ENCODE results near the gene VASH1.

Gene VASH1

GRCh38 chr14:76768671-76769500, 7.6 kb downstream of the VASH1 start:
- TF ChIP-seq EGR1 (IDR thresholded peaks at IDR 0.05) (no peak), NFIC (IDR thresholded peaks at IDR 0.05) (no peak), EP300 (IDR thresholded peaks at IDR 0.05; ENCODE audit: borderline replicate concordance) (no peak), TAF1 (IDR thresholded peaks at IDR 0.05; ENCODE audit: low read depth) (no peak), CREB1 (IDR thresholded peaks at IDR 0.05; ENCODE audit: low read depth) (no peak), TCF12 (IDR thresholded peaks at IDR 0.05; ENCODE audit: low read depth) (no peak), RAD21 (IDR thresholded peaks at IDR 0.05; ENCODE audit: low read depth) (no peak), FOXM1 (IDR thresholded peaks at IDR 0.05; ENCODE audit: borderline replicate concordance, low read depth) (no peak), TEAD4 (IDR thresholded peaks at IDR 0.05) (no peak), YY1 (IDR thresholded peaks at IDR 0.05; ENCODE audit: low read depth) (no peak)
- TF ChIP-seq, protein P1, sequence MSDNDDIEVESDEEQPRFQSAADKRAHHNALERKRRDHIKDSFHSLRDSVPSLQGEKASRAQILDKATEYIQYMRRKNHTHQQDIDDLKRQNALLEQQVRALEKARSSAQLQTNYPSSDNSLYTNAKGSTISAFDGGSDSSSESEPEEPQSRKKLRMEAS (IDR thresholded peaks at IDR 0.05) = no peak
- TF ChIP-seq, protein P2, sequence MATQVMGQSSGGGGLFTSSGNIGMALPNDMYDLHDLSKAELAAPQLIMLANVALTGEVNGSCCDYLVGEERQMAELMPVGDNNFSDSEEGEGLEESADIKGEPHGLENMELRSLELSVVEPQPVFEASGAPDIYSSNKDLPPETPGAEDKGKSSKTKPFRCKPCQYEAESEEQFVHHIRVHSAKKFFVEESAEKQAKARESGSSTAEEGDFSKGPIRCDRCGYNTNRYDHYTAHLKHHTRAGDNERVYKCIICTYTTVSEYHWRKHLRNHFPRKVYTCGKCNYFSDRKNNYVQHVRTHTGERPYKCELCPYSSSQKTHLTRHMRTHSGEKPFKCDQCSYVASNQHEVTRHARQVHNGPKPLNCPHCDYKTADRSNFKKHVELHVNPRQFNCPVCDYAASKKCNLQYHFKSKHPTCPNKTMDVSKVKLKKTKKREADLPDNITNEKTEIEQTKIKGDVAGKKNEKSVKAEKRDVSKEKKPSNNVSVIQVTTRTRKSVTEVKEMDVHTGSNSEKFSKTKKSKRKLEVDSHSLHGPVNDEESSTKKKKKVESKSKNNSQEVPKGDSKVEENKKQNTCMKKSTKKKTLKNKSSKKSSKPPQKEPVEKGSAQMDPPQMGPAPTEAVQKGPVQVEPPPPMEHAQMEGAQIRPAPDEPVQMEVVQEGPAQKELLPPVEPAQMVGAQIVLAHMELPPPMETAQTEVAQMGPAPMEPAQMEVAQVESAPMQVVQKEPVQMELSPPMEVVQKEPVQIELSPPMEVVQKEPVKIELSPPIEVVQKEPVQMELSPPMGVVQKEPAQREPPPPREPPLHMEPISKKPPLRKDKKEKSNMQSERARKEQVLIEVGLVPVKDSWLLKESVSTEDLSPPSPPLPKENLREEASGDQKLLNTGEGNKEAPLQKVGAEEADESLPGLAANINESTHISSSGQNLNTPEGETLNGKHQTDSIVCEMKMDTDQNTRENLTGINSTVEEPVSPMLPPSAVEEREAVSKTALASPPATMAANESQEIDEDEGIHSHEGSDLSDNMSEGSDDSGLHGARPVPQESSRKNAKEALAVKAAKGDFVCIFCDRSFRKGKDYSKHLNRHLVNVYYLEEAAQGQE (IDR thresholded peaks at IDR 0.05; ENCODE audit: low read depth) = no peak
- TF ChIP-seq, protein P3, sequence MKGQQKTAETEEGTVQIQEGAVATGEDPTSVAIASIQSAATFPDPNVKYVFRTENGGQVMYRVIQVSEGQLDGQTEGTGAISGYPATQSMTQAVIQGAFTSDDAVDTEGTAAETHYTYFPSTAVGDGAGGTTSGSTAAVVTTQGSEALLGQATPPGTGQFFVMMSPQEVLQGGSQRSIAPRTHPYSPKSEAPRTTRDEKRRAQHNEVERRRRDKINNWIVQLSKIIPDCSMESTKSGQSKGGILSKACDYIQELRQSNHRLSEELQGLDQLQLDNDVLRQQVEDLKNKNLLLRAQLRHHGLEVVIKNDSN (IDR thresholded peaks at IDR 0.05) = no peak

DNA sequence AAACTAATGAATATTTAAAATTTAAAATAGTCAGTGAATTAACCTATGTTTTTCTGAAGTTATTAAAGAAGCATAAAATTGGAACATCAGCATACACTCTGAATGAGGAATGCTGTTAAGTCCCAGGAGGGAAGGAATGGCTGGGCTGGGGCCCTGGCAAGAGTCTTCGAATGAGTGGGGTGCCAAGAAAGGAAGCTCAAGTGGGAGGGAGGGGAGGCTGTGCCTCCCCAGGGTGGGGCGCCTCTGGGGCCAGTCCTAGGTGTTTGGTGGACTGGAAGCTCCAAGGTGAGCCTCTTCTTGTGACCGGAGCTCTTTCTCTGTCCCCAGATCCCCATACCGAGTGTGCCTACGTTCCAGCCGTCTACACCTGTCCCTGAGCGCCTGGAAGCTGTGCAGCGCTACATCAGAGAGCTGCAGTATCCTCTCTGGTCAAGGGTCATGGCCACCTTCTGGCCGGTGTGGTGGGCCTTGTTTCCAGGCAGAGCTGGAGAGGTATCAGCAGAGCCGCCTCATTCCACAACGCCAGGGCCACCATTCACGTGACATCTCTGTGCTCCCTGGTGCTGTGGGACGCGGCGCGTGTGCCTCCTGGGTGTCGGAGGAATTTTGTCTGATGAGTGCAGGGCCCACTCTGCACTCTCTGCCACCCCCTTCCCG, 8.5 kb downstream of the VASH1 start:
- TF ChIP-seq ZBTB7A (IDR thresholded peaks at IDR 0.05; ENCODE audit: low read depth) = no peak
- TF ChIP-seq EGR1 (IDR thresholded peaks at IDR 0.05) = no peak
- TF ChIP-seq YY1 (IDR thresholded peaks at IDR 0.05; ENCODE audit: low read depth) = no peak
- no peak for TF ChIP-seq CREB1 (IDR thresholded peaks at IDR 0.05; ENCODE audit: low read depth)
- no peak for TF ChIP-seq RAD21 (IDR thresholded peaks at IDR 0.05; ENCODE audit: low read depth)
- TF ChIP-seq, protein P2 (IDR thresholded peaks at IDR 0.05; ENCODE audit: low read depth) = no peak
- TF ChIP-seq NFIC (IDR thresholded peaks at IDR 0.05) = no peak
- TF ChIP-seq TEAD4 (IDR thresholded peaks at IDR 0.05) = no peak
- TF ChIP-seq, protein P3 (IDR thresholded peaks at IDR 0.05) = no peak
- no peak for TF ChIP-seq TAF1 (IDR thresholded peaks at IDR 0.05; ENCODE audit: low read depth)
- no peak for TF ChIP-seq FOXM1 (IDR thresholded peaks at IDR 0.05; ENCODE audit: borderline replicate concordance, low read depth)
- no peak for TF ChIP-seq EP300 (IDR thresholded peaks at IDR 0.05; ENCODE audit: borderline replicate concordance)
- no peak for TF ChIP-seq CEBPB (IDR thresholded peaks at IDR 0.05)
- TF ChIP-seq TCF12 (IDR thresholded peaks at IDR 0.05; ENCODE audit: low read depth) = no peak
- TF ChIP-seq, protein P1 (IDR thresholded peaks at IDR 0.05) = no peak

GRCh38 chr14:76770521-76771436, 9.5 kb downstream of the VASH1 start:
- TF ChIP-seq TCF12 (IDR thresholded peaks at IDR 0.05; ENCODE audit: low read depth) (no peak), EP300 (IDR thresholded peaks at IDR 0.05; ENCODE audit: borderline replicate concordance) (no peak)

- TF ChIP-seq CREB1 (IDR thresholded peaks at IDR 0.05; ENCODE audit: low read depth) (no peak), TAF1 (IDR thresholded peaks at IDR 0.05; ENCODE audit: low read depth) (no peak), RAD21 (IDR thresholded peaks at IDR 0.05; ENCODE audit: low read depth) (no peak), FOXM1 (IDR thresholded peaks at IDR 0.05; ENCODE audit: borderline replicate concordance, low read depth) (no peak), EGR1 (IDR thresholded peaks at IDR 0.05) (no peak), YY1 (IDR thresholded peaks at IDR 0.05; ENCODE audit: low read depth) (no peak), ZBTB7A (IDR thresholded peaks at IDR 0.05; ENCODE audit: low read depth) (no peak)
Observed at GRCh38 chr14:76771437-76771980, 10.2 kb downstream of the VASH1 start.
